HepG2 (cell line): ENCODE data around the gene TAF3. TPM values are rescaled to one million over a fixed set of nuclear protein-coding genes. Genes with fewer than 3 reads are reported as not detected.

Experiments
- ATAC-seq: fragments of 200-7000 bp; cut with Tn5 transposase; 3 replicates; pipeline ENCODE4 v1.9.1; 2020; ENCODE audit warnings: mild to moderate bottlenecking, moderate library complexity
- BruUV-seq: library from RNA; stranded (reverse); fragments of 400-500 nt; replicated peaks from 2 replicates; lab custom pipeline; 2021; lab: Mats Ljungman, UMichigan
- CTCF ChIA-PET: fragments of 300-600 bp; formaldehyde crosslinking; extraction: SDS; loops from one replicate; lab custom pipeline; 2021; ENCODE audit warnings: low total read pairs, inconsistent platforms, low intra/inter-chr PET ratio; lab: Yijun Ruan, JAX
- POLR2A ChIA-PET: fragments of 350-600 bp; sonication (Branson Sonifier 250); formaldehyde crosslinking; loops from one replicate; lab custom pipeline; 2020; ENCODE audit warnings: antibody characterized with exemption, inconsistent platforms; lab: Yijun Ruan, JAX
- DNase-seq: peaks from one replicate; pipeline ENCODE4 v3.0.0-alpha.2; 2015; ENCODE audit warnings: low spot score
- FAIRE-seq: peaks from 3 replicates; lab custom pipeline; 2011; peaks lifted over from hg19 to GRCh38; lab: Jason Lieb, UNC
- H2AFZ ChIP-seq: one replicate; pipeline ENCODE4 v1.6.1; 2011; ENCODE audit warnings: low read length, inconsistent platforms
- H3K27ac ChIP-seq: fragments of 300-600 bp; 3 replicates; pipeline ENCODE4 v1.8.0; 2011; ENCODE audit warnings: mixed run types, mild to moderate bottlenecking, mixed read lengths, low read length, inconsistent platforms; ENCODE audit not compliant: insufficient read depth; ENCODE audit errors: extremely low read length
- H3K27me3 ChIP-seq, 2 experiments: fragments of 200-600 bp in 1 of 2; 2 replicates in 1 of 2; 3 replicates in 1 of 2; pipeline versions ENCODE4 v1.6.0 to v1.8.0; 2011; ENCODE audit warnings: low read length in 2 of 2, mild to moderate bottlenecking in 2 of 2, moderate library complexity in 2 of 2, inconsistent platforms in 1 of 2; ENCODE audit not compliant: insufficient read depth in 2 of 2, control insufficient read depth in 1 of 2
- H3K36me3 ChIP-seq, 2 experiments: fragments of 200-600 bp in 1 of 2; replicated peaks in 1 of 2; 2 replicates in 1 of 2; 3 replicates in 1 of 2; pipeline versions ENCODE4 v1.5.1 to v1.8.0; 2011; ENCODE audit warnings: low read length in 2 of 2, inconsistent platforms in 1 of 2; ENCODE audit not compliant: insufficient read depth in 2 of 2, control insufficient read depth in 1 of 2
- H3K4me1 ChIP-seq: 2 replicates; pipeline ENCODE4 v1.5.1; 2012; ENCODE audit warnings: low read length, inconsistent platforms; ENCODE audit not compliant: insufficient read depth
- H3K4me2 ChIP-seq: 2 replicates; pipeline ENCODE4 v1.6.0; 2011; ENCODE audit warnings: low read depth, low read length, inconsistent platforms
- H3K4me3 ChIP-seq, 3 experiments: fragments of 200-600 bp in 1 of 3; sonication (generic), shearing (Covaris generic) in 1 of 3; replicated peaks in 1 of 3; 2 replicates each; pipeline ENCODE4 v1.5.1; 2011 to 2016; ENCODE audit warnings: low read length in 3 of 3, inconsistent platforms in 2 of 3, low read depth in 2 of 3, mild to moderate bottlenecking in 2 of 3, control low read depth in 1 of 3, mixed read lengths in 1 of 3; ENCODE audit not compliant: insufficient read depth in 1 of 3
- H3K79me2 ChIP-seq: one replicate; pipeline ENCODE4 v1.6.1; 2011; ENCODE audit warnings: low read length, inconsistent platforms; ENCODE audit not compliant: insufficient read depth
- H3K9ac ChIP-seq: 2 replicates; pipeline ENCODE4 v1.6.0; 2011; ENCODE audit warnings: mild to moderate bottlenecking, low read depth, low read length, inconsistent platforms; ENCODE audit not compliant: insufficient read depth
- H3K9me3 ChIP-seq: 2 replicates; pipeline ENCODE4 v1.5.1; 2012; ENCODE audit warnings: mild to moderate bottlenecking, low read length
- H4K20me1 ChIP-seq: 2 replicates; pipeline ENCODE4 v1.6.0; 2011; ENCODE audit warnings: inconsistent platforms, mild to moderate bottlenecking, low read length, moderate library complexity; ENCODE audit not compliant: insufficient read depth
- ARNTL ChIP-seq: sonication (generic); formaldehyde crosslinking; IDR thresholded peaks from 2 replicates; pipeline ENCODE4 v1.4.0; 2020; ENCODE audit warnings: mild to moderate bottlenecking, missing genetic modification reagents
- ERF ChIP-seq: IDR thresholded peaks from 2 replicates; pipeline ENCODE4 v1.6.1; 2018; ENCODE audit warnings: missing biosample characterization, missing genetic modification reagents
- TBX2 ChIP-seq: sonication (generic); formaldehyde crosslinking; IDR thresholded peaks from 2 replicates; pipeline ENCODE4 v1.5.0; 2020; ENCODE audit warnings: missing genetic modification reagents, mild to moderate bottlenecking, borderline replicate concordance
- TFAP4 ChIP-seq: sonication (generic); IDR thresholded peaks from 2 replicates; pipeline ENCODE4 v1.6.1; 2016; ENCODE audit warnings: low read depth, borderline replicate concordance
- ZIK1 ChIP-seq: sonication (generic); formaldehyde crosslinking; IDR thresholded peaks from 2 replicates; pipeline ENCODE4 v1.5.0; 2020; ENCODE audit warnings: mild to moderate bottlenecking, low read depth, missing genetic modification reagents, borderline replicate concordance
- ZNF563 ChIP-seq: sonication (generic); formaldehyde crosslinking; IDR thresholded peaks from 2 replicates; pipeline ENCODE4 v1.8.0; 2022; ENCODE audit warnings: mild to moderate bottlenecking, moderate library complexity, missing genetic modification reagents
- ZNF614 ChIP-seq: IDR thresholded peaks from 2 replicates; pipeline ENCODE4 v1.6.1; 2018; ENCODE audit warnings: missing biosample characterization, missing genetic modification reagents, inconsistent platforms, borderline replicate concordance
- ZNF781 ChIP-seq: sonication (generic); formaldehyde crosslinking; IDR thresholded peaks from 2 replicates; pipeline ENCODE4 v1.5.1; 2020; ENCODE audit warnings: borderline replicate concordance, mild to moderate bottlenecking, missing genetic modification reagents; ENCODE audit errors: not compliant biosample characterization
- WGBS: methylation state at CpG from one replicate; pipeline ENCODE4 v1.1.6; 2017; ENCODE audit warnings: low lambda C conversion rate; 5-methylcytosine and 5-hydroxymethylcytosine counted together
- in situ Hi-C: cut with HindIII; loops from 2 replicates; pipeline ENCODE4 v1.10.0; 2017; ENCODE audit warnings: low pct_unique_long_range_greater_than_20kb; ENCODE audit not compliant: extremely low pct_ligation_motif_present
- intact Hi-C: fragments of 100-400 bp; cut with micrococcal nuclease; formaldehyde crosslinking; loops from one replicate; pipeline ENCODE4 v1.10.0; 2022; ENCODE audit not compliant: unreplicated experiment
- polyA plus RNA-seq, 8 experiments: library from polyadenylated mRNA; depleted of rRNA in 3 of 8; stranded (reverse) in 7 of 8; unstranded in 1 of 8; fragments of >200 nt; fragmentation: Illumina TruSeq in 4 of 8; extraction: Trizol in 4 of 8; gene quantifications; 2 replicates each; pipeline versions ENCODE4 v1.2.1 to v1.2.3, GENCODE V29; 2011 to 2016; ENCODE audit warnings: low read depth in 4 of 8, missing spikeins in 1 of 8, mixed read lengths in 1 of 8; ENCODE audit not compliant: insufficient read depth in 1 of 8
- total RNA-seq, 5 experiments: library from RNA; depleted of rRNA; stranded (reverse); fragments of >200 nt; fragmentation: Illumina TruSeq; extraction: Trizol; gene quantifications; 2 replicates each; pipeline ENCODE4 v1.2.3, GENCODE V29; 2016; ENCODE audit warnings: low read depth in 1 of 5
- TF ChIP-seq, protein P1 (sequence below), 2 experiments: fragments of 450-650 bp in 1 of 2; sonication (generic) in 1 of 2; formaldehyde crosslinking in 1 of 2; IDR thresholded peaks; 2 replicates each; pipeline versions ENCODE4 v1.6.1 to v1.8.0; 2016 to 2022; ENCODE audit warnings: antibody characterized with exemption in 1 of 2, mild to moderate bottlenecking in 1 of 2, missing genetic modification reagents in 1 of 2
- TF ChIP-seq, protein P2 (sequence below): sonication (generic); formaldehyde crosslinking; IDR thresholded peaks from 2 replicates; pipeline ENCODE4 v1.4.0; 2020; ENCODE audit warnings: missing genetic modification reagents, mild to moderate bottlenecking, borderline replicate concordance

Gene TAF3
- total and polyA plus RNA-seq, 2 of the 13 experiments (the other 11 are each of a cell fraction or from before 2014, with no cell fraction given) = 1.7 to 2.9 TPM

GRCh38 chr10:7984325-7984724 lies 166.0 kb downstream of the TAF3 start:
- in situ Hi-C loops = no loop called here
- Histone ChIP-seq H3K4me1 (no peaks in the 10 kb centered on the region), H3K36me3 (peaks cover 0 to 1% of the 10 kb centered on the region in 2 experiments; a peak in 1 of 5 replicates), H2AFZ (no peak overlapping the region), H3K9ac (no peak overlapping the region), H3K9me3 (no peaks in the 10 kb centered on the region), H3K4me3 (no peak overlapping the region), H3K27me3 (no peaks in the 10 kb centered on the region), H3K4me2 (no peak overlapping the region)
- TF ChIP-seq TFAP4 (no peak), ZIK1 (no peak), ZNF781 (CRISPR knock-in tag) (no peak), ZNF563 (CRISPR knock-in tag) (no peak), TBX2 (CRISPR knock-in tag) (no peak), ARNTL (CRISPR knock-in tag) (no peak), ZNF614 (CRISPR knock-in tag) (no peak), ERF (CRISPR knock-in tag) (no peak)
- TF ChIP-seq, protein P1, sequence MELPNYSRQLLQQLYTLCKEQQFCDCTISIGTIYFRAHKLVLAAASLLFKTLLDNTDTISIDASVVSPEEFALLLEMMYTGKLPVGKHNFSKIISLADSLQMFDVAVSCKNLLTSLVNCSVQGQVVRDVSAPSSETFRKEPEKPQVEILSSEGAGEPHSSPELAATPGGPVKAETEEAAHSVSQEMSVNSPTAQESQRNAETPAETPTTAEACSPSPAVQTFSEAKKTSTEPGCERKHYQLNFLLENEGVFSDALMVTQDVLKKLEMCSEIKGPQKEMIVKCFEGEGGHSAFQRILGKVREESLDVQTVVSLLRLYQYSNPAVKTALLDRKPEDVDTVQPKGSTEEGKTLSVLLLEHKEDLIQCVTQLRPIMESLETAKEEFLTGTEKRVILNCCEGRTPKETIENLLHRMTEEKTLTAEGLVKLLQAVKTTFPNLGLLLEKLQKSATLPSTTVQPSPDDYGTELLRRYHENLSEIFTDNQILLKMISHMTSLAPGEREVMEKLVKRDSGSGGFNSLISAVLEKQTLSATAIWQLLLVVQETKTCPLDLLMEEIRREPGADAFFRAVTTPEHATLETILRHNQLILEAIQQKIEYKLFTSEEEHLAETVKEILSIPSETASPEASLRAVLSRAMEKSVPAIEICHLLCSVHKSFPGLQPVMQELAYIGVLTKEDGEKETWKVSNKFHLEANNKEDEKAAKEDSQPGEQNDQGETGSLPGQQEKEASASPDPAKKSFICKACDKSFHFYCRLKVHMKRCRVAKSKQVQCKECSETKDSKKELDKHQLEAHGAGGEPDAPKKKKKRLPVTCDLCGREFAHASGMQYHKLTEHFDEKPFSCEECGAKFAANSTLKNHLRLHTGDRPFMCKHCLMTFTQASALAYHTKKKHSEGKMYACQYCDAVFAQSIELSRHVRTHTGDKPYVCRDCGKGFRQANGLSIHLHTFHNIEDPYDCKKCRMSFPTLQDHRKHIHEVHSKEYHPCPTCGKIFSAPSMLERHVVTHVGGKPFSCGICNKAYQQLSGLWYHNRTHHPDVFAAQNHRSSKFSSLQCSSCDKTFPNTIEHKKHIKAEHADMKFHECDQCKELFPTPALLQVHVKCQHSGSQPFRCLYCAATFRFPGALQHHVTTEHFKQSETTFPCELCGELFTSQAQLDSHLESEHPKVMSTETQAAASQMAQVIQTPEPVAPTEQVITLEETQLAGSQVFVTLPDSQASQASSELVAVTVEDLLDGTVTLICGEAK (IDR thresholded peaks at IDR 0.05) = no peak
- TF ChIP-seq, protein P1 (CRISPR knock-in tag; IDR thresholded peaks at IDR 0.05) = no peak
- TF ChIP-seq, protein P2, sequence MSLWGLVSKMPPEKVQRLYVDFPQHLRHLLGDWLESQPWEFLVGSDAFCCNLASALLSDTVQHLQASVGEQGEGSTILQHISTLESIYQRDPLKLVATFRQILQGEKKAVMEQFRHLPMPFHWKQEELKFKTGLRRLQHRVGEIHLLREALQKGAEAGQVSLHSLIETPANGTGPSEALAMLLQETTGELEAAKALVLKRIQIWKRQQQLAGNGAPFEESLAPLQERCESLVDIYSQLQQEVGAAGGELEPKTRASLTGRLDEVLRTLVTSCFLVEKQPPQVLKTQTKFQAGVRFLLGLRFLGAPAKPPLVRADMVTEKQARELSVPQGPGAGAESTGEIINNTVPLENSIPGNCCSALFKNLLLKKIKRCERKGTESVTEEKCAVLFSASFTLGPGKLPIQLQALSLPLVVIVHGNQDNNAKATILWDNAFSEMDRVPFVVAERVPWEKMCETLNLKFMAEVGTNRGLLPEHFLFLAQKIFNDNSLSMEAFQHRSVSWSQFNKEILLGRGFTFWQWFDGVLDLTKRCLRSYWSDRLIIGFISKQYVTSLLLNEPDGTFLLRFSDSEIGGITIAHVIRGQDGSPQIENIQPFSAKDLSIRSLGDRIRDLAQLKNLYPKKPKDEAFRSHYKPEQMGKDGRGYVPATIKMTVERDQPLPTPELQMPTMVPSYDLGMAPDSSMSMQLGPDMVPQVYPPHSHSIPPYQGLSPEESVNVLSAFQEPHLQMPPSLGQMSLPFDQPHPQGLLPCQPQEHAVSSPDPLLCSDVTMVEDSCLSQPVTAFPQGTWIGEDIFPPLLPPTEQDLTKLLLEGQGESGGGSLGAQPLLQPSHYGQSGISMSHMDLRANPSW (CRISPR knock-in tag) = no peak
- TF ChIP-seq, all 625 proteins: peak for 0
- no TSS peak for BruUV-seq
- Histone ChIP-seq H4K20me1 (no peaks in the 10 kb centered on the region), H3K27ac (no peak overlapping the region), H3K79me2 (no peaks in the 10 kb centered on the region)
- ATAC-seq = no peak
- DNase-seq = no peak
- FAIRE-seq = no peak
- ChIA-PET POLR2A (no interaction called here), CTCF (no interaction called here)
- WGBS = 99% methylated on average over 3 of the region's 3 CpGs
- intact Hi-C loops = no loop called here
